HepG2 (cell line): ENCODE data around the gene CCDC57. TPM values are rescaled to one million over a fixed set of nuclear protein-coding genes. Genes with fewer than 3 reads are reported as not detected.

Experiments used
- ARNTL ChIP-seq: sonication (generic); formaldehyde crosslinking; IDR thresholded peaks from 2 replicates; pipeline ENCODE4 v1.4.0; 2020; ENCODE audit warnings: mild to moderate bottlenecking, missing genetic modification reagents
- CSRNP1 ChIP-seq: sonication (generic); formaldehyde crosslinking; IDR thresholded peaks from 2 replicates; pipeline ENCODE4 v1.8.1; 2023; ENCODE audit warnings: mild to moderate bottlenecking, missing genetic modification reagents
- E2F1 ChIP-seq: sonication (generic); formaldehyde crosslinking; IDR thresholded peaks from 2 replicates; pipeline ENCODE4 v1.5.0; 2020; ENCODE audit warnings: missing genetic modification reagents
- GABPA ChIP-seq, 2 experiments: IDR thresholded peaks; 2 replicates each; pipeline ENCODE4 v1.6.1; 2011 to 2016; ENCODE audit warnings: low read depth in 2 of 2, low read length in 1 of 2, missing biosample characterization in 1 of 2, missing genetic modification characterization in 1 of 2
- IRX3 ChIP-seq: sonication (generic); formaldehyde crosslinking; IDR thresholded peaks from 2 replicates; pipeline ENCODE4 v1.8.1; 2023; ENCODE audit warnings: mild to moderate bottlenecking, low read depth, missing genetic modification reagents, borderline replicate concordance
- MYC ChIP-seq: sonication (generic); formaldehyde crosslinking; IDR thresholded peaks from 2 replicates; pipeline ENCODE4 v1.9.0; 2021; ENCODE audit warnings: missing genetic modification reagents, borderline replicate concordance
- PBX2 ChIP-seq: IDR thresholded peaks from 2 replicates; pipeline ENCODE4 v1.6.1; 2016; ENCODE audit warnings: control low read depth
- PBX3 ChIP-seq: sonication (generic); formaldehyde crosslinking; IDR thresholded peaks from 2 replicates; pipeline ENCODE4 v1.8.1; 2023; ENCODE audit warnings: missing genetic modification reagents, inconsistent platforms, borderline replicate concordance
- RFX5 ChIP-seq: IDR thresholded peaks from 2 replicates; pipeline ENCODE4 v1.6.1; 2011; ENCODE audit warnings: low read depth, low read length, improper control_type of control experiment
- SETDB1 ChIP-seq: sonication (generic); formaldehyde crosslinking; IDR thresholded peaks from 2 replicates; pipeline ENCODE4 v1.5.1; 2020; ENCODE audit warnings: missing genetic modification reagents, mild to moderate bottlenecking, borderline replicate concordance
- SMARCC2 ChIP-seq: fragments of 450-650 bp; IDR thresholded peaks from 2 replicates; pipeline ENCODE4 v1.6.1; 2017; ENCODE audit warnings: antibody characterized with exemption, mild to moderate bottlenecking
- SP2 ChIP-seq: sonication (generic); formaldehyde crosslinking; IDR thresholded peaks from 2 replicates; pipeline ENCODE4 v1.5.1; 2020; ENCODE audit warnings: mild to moderate bottlenecking, missing genetic modification reagents
- TRAFD1 ChIP-seq: sonication (generic); formaldehyde crosslinking; IDR thresholded peaks from 2 replicates; pipeline ENCODE4 v1.5.1; 2020; ENCODE audit warnings: missing genetic modification reagents, mild to moderate bottlenecking, borderline replicate concordance
- UBTF ChIP-seq: sonication (generic); formaldehyde crosslinking; IDR thresholded peaks from 2 replicates; pipeline ENCODE4 v1.4.0; 2020; ENCODE audit warnings: mild to moderate bottlenecking, missing genetic modification reagents
- YY1 ChIP-seq: IDR thresholded peaks from 2 replicates; pipeline ENCODE4 v1.6.1; 2011; ENCODE audit warnings: low read length, low read depth, moderate library complexity, mild to moderate bottlenecking; ENCODE audit not compliant: insufficient read depth, insufficient replicate concordance
- ZFP37 ChIP-seq: sonication (generic); formaldehyde crosslinking; IDR thresholded peaks from 2 replicates; pipeline ENCODE4 v1.4.0; 2020; ENCODE audit warnings: missing genetic modification reagents, borderline replicate concordance
- ZNF10 ChIP-seq: sonication (generic); formaldehyde crosslinking; IDR thresholded peaks from 2 replicates; pipeline ENCODE4 v1.4.0; 2020; ENCODE audit warnings: mild to moderate bottlenecking, low read depth, missing genetic modification reagents, borderline replicate concordance
- ZNF160 ChIP-seq: sonication (generic); formaldehyde crosslinking; IDR thresholded peaks from 2 replicates; pipeline ENCODE4 v1.8.0; 2022; ENCODE audit warnings: mild to moderate bottlenecking, inconsistent platforms, missing genetic modification reagents
- ZNF747 ChIP-seq: sonication (generic); formaldehyde crosslinking; IDR thresholded peaks from 2 replicates; pipeline ENCODE4 v1.8.1; 2023; ENCODE audit warnings: missing genetic modification reagents, mild to moderate bottlenecking, borderline replicate concordance
- polyA plus RNA-seq, 8 experiments: library from polyadenylated mRNA; depleted of rRNA in 3 of 8; stranded (reverse) in 7 of 8; unstranded in 1 of 8; fragments of >200 nt; fragmentation: Illumina TruSeq in 4 of 8; extraction: Trizol in 4 of 8; gene quantifications; 2 replicates each; pipeline versions ENCODE4 v1.2.1 to v1.2.3, GENCODE V29; 2011 to 2016; ENCODE audit warnings: low read depth in 4 of 8, missing spikeins in 1 of 8, mixed read lengths in 1 of 8; ENCODE audit not compliant: insufficient read depth in 1 of 8
- total RNA-seq, 5 experiments: library from RNA; depleted of rRNA; stranded (reverse); fragments of >200 nt; fragmentation: Illumina TruSeq; extraction: Trizol; gene quantifications; 2 replicates each; pipeline ENCODE4 v1.2.3, GENCODE V29; 2016; ENCODE audit warnings: low read depth in 1 of 5

Gene CCDC57
- total and polyA plus RNA-seq, 2 of the 13 experiments (the other 11 are each of a cell fraction or from before 2014, with no cell fraction given) = 59.3 to 59.9 TPM

DNA sequence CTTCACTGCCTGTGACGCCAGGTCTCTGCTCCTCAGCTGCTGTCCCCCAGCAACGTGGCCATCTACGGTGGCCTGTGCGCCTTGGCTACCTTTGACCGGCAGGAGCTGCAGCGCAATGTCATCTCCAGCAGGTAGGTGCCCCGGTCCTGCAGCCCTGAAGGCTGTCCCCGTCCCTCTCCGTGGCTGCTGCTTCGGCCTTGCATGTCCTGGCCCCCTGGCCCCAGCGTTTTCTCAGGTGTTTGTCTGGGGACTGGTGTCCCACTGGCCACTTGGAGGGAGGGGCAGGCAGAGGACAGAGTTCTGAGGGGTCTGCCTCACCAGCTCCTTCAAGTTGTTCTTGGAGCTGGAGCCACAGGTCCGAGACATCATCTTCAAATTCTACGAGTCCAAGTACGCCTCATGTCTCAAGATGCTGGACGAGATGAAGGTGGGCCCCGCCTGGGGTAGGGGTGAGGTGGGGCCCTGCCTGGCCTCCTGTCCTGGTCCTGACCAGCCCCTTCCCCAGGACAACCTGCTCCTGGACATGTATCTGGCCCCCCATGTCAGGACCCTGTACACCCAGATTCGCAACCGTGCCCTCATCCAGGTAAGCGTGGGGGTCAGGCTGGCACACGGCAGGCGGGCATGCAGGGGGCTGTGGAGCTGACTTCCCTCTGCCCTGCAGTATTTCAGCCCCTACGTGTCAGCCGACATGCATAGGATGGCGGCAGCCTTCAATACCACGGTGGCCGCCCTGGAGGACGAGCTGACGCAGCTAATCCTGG, 156.5 kb downstream of the CCDC57 start (continued):
- TF ChIP-seq PBX3 (no peak), ZNF160 (CRISPR knock-in tag) (no peak), SP2 (CRISPR knock-in tag) (no peak), ARNTL (CRISPR knock-in tag) (no peak), E2F1 (CRISPR knock-in tag) (no peak), GABPA (IDR thresholded peaks at IDR 0.05; ENCODE audit: low read depth, low read length) (no peak), GABPA (CRISPR knock-in tag; IDR thresholded peaks at IDR 0.05; ENCODE audit: low read depth) (no peak), YY1 (no peak), SETDB1 (no peak), TRAFD1 (CRISPR knock-in tag) (0 out of 2 replicates have a peak, but pooled peaks have one; percentile 2), UBTF (CRISPR knock-in tag) (no peak), PBX2 (CRISPR knock-in tag) (no peak), IRX3 (CRISPR knock-in tag) (no peak; the same call in 1 of the 2 replicates), CSRNP1 (CRISPR knock-in tag) (peak; percentile 29; the same call in 1 of the 2 replicates), SMARCC2 (no peak), ZNF10 (CRISPR knock-in tag) (no peak), MYC (CRISPR knock-in tag) (no peak), ZNF747 (no peak), ZFP37 (no peak), RFX5 (no peak)
